ENCODE data around the gene INSYN1.

- TF ChIP-seq, protein P1, sequence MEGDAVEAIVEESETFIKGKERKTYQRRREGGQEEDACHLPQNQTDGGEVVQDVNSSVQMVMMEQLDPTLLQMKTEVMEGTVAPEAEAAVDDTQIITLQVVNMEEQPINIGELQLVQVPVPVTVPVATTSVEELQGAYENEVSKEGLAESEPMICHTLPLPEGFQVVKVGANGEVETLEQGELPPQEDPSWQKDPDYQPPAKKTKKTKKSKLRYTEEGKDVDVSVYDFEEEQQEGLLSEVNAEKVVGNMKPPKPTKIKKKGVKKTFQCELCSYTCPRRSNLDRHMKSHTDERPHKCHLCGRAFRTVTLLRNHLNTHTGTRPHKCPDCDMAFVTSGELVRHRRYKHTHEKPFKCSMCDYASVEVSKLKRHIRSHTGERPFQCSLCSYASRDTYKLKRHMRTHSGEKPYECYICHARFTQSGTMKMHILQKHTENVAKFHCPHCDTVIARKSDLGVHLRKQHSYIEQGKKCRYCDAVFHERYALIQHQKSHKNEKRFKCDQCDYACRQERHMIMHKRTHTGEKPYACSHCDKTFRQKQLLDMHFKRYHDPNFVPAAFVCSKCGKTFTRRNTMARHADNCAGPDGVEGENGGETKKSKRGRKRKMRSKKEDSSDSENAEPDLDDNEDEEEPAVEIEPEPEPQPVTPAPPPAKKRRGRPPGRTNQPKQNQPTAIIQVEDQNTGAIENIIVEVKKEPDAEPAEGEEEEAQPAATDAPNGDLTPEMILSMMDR (IDR thresholded peaks at IDR 0.05 in 4 of 5, conservative IDR thresholded peaks at IDR 0.05 in 1 of 5), result no peak
- TF ChIP-seq POLR2A (IDR thresholded peaks at IDR 0.05), result no peak
Measured at GRCh38 chr15:73799466-73799865, 46.3 kb upstream of the INSYN1 start.
